KG1 (cell line): ENCODE data around the gene CALHM5.
"Not testable (repeated sequence)": the region's sequence is repeated elsewhere in the genome, so short reads cannot be mapped to it uniquely, and the experiment has no call there.

Experiments
- DNase-seq: peaks from one replicate; lab custom pipeline; 2025; lab: John Stamatoyannopoulos, UW

CALHM5 gene, protein sequence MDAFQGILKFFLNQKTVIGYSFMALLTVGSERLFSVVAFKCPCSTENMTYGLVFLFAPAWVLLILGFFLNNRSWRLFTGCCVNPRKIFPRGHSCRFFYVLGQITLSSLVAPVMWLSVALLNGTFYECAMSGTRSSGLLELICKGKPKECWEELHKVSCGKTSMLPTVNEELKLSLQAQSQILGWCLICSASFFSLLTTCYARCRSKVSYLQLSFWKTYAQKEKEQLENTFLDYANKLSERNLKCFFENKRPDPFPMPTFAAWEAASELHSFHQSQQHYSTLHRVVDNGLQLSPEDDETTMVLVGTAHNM

DNA sequence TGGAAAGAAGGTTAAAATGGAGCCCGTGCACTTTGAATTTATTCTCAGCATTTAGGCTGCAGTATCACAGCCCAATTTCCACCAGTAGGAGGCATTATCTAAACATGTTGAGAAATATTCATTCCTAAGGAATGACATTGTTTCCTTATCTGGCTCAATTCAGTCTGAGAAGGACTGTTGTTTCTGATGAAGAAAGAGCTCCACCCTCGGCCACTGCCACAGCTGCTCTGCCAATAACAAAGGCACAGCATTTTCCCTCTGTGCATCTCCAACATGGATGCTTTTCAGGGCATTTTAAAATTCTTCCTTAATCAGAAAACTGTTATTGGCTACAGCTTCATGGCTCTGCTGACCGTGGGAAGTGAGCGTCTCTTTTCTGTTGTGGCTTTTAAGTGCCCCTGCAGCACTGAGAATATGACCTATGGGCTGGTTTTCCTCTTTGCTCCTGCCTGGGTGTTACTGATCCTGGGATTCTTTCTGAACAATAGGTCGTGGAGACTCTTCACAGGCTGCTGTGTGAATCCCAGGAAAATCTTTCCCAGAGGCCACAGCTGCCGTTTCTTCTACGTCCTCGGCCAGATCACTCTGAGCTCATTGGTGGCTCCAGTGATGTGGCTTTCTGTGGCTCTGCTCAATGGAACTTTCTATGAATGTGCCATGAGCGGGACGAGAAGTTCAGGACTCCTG is at the start of gene CALHM5:
TSS of gene CALHM5 (plus strand) at position 216 of the 687 bp plus-strand sequence. CDS start at position 274, 58 bp downstream.
- DNase-seq, result no peak

DNA sequence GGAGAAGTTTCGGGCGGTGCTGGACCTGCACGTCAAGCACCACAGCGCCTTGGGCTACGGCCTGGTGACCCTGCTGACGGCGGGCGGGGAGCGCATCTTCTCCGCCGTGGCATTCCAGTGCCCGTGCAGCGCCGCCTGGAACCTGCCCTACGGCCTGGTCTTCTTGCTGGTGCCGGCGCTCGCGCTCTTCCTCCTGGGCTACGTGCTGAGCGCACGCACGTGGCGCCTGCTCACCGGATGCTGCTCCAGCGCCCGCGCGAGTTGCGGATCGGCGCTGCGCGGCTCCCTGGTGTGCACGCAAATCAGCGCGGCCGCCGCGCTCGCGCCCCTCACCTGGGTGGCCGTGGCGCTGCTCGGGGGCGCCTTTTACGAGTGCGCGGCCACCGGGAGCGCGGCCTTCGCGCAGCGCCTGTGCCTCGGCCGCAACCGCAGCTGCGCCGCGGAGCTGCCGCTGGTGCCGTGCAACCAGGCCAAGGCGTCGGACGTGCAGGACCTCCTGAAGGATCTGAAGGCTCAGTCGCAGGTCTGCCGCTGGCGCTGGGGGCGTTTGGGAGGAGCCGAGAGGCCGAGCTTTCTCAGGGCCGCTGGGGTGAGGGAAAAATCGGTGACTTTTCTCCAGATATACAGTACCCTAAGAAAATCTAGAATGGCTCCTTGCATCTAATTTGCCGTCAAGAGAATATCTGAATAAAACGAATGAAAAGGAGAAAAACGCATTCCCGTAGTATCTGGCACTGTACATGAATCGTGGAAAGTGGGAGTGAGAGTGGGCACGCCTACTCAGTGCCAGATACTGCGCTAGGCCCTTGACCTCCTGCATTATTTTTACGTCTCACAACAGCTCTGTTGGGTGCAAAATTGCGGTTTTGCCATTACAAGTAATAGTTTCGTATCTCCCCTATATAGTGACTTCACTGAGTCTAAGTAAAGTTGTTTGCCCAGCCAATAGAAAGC is 49.2 kb upstream of the CALHM5 start:
- DNase-seq, result peak; percentile 38

DNA sequence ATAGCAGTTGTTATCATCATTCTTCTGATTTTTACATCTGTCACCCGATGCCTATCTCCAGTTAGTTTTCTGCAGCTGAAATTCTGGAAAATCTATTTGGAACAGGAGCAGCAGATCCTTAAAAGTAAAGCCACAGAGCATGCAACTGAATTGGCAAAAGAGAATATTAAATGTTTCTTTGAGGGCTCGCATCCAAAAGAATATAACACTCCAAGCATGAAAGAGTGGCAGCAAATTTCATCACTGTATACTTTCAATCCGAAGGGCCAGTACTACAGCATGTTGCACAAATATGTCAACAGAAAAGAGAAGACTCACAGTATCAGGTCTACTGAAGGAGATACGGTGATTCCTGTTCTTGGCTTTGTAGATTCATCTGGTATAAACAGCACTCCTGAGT is 48.1 kb upstream of the CALHM5 start:
- DNase-seq, result no peak

DNA sequence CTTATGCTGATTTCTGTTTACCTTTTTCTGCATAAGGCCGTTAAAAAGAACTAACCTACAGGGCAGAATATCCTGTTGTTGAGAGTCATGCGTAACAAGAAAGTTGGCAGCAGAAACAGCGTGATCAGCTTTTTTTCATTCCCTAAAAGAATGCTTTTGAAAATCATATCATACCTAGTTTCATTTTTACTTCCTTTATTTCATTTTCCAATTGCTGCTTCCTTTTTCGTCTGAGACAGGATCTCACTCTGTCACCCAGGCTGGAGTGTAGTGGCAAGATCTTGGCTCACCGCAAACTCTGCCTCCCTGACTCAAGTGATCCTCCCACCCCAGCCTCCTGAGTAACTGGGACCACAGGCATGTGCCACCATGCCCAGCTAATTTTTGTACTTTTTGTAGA is 46.2 kb upstream of the CALHM5 start:
- peak; percentile 49 for DNase-seq

DNA sequence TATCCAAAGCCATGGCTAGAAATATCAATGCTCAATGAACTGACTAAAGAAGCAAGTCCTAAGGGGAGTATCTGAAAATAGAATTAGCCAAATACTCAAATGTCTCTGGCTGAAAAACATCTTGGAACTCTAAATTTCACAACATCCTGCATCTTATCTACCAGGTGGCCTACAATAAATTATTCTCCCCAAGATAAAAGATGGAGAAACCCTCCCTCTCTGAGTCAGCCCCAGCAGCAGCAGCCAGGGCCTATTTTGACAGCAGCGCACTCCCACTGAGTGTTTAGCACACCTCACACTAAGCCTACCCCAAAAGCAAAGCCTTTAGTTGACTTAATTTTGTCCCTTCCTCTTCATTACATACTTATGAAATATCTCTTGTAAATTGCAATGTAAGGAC is 44.3 kb upstream of the CALHM5 start:
- no peak for DNase-seq

DNA sequence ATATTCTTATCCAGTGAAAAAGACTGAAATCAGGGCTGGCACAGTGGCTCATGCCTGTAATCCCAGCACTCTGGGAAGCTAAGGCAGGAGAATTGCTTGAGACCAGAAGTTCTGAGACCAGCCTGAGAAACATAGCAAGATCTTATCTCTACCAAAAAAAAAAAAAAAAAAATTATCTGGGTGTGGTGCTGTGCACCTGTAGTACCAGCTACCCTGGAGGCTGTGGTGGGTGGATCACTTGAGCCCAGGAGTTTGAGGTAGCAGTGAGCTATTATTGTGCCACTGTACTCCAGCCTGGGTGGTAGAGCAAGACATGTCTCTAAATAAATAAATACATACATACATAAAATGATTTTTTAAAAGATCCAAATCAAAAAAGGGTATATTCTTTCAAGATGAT is 43.9 kb upstream of the CALHM5 start:
- no peak for DNase-seq

DNA sequence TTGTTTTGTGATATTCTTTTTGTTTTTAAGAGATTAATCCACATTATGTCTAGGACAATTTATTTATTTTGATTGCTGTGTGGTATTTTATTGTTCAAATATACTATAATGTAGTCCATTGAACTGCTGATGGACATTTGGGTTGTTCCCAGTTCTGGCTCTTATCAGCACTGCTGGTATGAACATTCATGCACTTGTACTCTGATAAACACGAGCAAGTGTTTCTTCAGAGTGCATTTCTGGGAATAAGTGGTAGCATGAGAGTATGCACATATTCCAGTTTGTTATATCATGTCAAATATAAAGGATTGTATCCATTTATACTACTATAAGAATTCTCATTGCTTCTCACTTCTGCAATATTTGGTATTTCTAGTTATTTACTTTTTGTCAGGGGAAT is 43.1 kb upstream of the CALHM5 start:
- no peak for DNase-seq

DNA sequence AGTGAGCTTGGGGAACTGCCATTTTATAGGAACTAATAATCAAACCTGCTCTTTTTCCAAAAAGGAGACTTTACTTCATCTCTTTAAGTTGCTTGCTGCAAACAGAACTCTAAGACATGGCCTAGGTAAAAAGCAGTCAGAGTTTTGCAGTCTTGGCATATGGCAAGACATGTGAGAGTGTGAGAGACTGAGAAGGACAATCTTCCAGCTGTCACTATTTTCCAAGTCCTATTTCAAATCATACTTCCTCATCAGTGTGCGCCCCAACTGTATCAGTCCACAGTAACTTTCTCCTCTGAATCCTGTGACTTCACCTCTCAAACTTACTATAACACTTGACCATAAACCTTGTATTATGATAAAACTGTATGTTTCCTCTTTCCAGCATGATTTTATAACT is 39.9 kb upstream of the CALHM5 start:
- DNase-seq, result no peak

DNA sequence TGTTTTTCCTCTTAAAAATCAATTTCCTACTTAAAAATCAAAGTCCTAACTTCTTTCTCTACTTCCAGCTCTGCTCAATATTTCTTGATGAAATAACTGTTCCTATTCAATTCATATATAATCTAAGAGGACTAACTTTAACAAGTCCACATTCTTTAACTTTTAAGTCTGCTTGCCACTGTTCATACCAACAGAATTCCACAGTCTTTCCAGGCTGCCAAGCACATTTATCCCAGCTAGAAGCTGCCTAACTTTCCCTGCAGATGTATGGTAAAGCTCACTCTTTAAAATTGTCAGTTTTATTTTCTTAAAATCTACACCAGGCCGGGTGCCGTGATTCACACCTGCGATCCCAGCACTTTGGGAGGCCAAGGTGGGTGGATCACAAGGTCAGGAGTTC is 38.7 kb upstream of the CALHM5 start:
- DNase-seq, result no peak

DNA sequence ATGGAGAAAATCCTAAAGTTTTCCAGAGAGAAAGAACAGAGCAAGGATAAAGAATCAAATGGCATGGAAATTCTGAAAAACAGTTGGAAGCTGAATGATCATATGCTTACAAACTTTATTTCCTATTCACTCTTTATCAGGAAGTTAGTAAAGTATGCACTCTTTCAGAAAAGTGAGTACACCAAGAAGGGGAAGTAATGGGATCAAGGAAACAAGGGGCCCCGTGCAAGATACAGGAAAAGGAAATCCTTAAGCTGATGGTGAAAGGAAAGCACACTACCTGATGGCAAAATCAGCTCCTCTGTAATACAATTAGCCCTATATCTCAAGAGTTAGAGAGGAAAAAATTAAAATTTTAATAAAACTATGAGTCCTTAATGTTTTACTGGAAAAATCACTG is 36.3 kb upstream of the CALHM5 start:
- DNase-seq, result peak; percentile 50

DNA sequence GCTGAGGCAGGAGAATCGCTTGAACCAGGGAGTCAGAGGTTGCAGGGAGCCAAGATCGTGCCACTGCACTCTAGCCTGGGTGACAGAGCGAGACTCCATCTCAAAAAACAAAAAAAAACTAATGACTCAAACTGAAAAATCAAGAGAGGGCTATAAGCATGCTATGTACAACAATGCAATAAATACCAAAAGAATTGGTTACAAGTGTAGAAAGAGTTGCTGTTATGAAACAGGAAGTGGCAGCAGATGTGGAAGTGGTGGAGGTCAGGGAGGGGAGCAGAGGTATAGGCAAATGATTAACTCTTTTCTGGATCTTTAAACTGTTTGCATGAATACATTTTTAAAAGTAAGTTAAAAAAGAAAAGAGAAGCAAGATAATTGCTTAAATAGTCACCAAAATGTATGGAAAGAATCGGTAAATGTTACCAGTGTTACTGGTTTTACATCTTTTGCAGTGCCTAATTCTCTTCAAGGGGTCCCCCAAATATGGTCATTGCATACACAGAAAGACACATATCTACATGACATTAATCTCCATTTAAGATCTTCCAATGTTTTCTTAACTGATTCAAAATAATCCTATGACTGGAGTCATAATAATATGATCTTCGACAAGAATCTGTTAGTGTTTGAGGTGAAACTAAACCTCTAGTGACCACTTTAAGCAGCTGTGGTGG is 35.3 kb upstream of the CALHM5 start:
- peak; percentile 42 for DNase-seq

DNA sequence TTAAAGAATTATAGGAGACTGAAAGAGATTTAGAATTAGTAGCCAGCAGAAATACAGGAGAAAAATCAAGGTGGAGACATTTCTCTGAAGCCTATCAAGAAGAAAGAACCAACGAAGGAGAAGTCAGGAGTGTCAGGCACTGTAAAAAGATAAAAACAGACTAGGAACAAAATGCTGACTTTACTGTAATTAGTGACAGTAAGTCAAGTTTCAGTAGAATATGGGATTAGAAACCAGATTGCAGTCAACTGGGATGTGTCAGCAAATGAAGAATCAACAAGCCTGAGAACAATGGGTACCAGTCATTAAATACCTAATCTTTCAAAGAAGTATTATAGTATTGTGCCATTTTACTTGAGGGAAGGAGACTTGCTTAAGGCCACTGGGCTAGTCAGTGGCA is 28.7 kb upstream of the CALHM5 start:
- DNase-seq, result no peak

DNA sequence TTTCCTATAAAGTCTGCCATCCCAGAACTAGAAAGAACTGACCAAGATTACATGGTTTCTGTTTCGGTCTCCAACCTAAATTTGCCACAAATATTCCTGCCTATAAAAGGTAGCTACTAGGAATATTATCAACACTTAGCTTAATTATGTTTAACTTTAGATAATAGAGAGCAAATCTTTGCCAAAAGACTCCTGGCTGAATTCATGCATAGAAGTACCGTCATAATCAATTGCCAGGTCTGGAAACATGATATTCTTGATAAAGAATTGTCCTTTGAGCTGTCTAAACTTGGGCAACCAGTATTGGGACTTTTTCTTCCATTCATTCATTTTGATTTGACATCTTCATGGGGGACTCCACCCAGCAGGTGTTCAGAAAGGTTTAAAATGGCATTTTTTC is 27.8 kb upstream of the CALHM5 start:
- DNase-seq, result no peak

DNA sequence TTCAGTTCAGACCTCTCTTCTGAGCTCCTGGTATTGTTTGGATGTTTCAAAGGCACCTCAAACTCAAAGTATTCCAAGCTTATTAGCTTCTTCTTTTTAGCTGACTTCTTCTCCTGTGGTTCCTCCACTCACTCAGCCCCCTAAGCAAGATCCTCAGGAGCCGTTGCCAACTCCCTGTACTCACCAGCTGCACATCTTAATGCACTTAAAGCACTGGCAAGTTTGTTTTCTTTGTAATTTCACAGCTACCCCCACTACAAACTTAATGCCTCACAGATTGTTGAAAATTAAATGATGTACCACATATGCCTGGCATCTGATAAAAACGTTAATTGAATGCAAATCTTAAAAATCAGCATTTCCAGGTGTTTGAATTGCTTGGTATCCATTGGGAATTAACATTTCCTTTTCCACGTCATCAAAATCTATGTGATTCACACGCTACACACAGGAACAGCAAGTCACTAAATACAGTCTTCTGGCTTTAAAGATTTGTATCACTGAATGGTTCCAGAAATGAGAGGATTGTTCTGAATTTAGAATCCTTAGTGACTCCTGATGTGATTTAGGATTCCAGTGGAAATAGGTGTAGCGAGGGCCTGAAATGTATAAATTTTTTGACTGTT is 25.8 kb upstream of the CALHM5 start:
- DNase-seq, result no peak

DNA sequence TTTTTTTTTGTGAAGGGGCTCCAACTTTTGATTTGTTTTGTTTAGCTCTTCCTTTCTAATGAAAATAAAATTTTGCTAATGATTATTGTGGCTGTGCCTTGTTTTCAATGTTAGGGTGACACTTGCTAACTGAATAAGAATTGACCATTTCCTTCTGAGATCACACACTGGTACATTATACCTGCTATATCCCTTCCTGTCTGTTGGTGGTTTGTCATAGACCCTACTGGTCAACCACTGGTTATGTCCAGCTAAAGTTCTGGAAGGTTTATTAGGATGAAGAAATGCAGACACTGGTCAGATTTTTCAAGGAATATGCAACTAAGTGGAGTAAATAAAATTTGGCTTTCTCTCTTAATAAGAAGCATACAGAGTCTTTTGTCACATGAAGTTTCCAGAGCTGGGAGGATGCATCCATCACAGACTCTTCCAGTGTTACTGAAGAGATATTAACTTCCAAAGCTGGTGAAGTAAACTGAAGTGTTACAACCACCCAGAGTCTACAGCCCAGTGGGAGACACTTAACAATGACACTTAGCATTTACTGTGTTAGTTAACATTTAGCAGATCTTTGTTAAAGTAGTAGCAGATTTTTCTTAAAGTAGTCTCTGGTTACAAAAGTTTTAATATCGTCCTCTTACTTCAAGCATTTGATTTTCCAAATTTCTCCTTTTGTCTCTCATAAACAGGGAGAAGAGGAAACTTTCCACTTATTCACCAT is 19.7 kb upstream of the CALHM5 start:
- DNase-seq, result no peak

DNA sequence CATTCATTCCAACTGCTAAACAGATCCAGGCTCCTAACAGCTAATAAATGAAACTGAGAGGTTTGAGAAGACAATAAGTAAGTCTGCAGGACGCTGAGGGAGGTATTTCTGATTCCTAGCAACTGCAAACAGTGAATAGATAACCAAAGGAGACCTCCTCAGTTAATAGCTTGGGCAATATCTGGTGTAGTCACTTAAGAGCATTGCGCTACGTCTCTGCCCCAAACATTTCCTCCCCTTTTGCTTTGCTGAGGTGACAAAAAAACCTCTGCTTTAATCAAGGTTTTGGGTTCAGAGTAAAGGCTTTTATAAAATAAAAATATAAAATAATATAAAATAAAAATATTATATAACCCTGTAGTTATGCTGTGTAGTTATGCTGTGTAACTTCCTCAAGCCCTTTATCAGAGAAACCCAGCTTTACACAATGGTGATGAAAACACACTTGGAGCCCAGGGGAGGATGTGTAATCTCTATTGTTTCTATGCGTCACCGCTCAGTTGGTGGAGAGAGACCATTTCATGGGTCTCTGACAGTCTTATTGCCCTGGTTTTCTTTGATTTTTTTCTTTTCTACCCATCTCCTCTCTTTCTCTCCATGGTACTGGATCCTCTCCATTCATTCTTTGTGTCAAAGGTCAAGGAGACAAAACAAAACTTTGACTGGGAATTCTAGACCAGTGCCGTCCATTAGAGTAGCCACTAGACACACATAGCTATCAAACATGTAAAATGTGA is 18.9 kb upstream of the CALHM5 start:
- no peak for DNase-seq

DNA sequence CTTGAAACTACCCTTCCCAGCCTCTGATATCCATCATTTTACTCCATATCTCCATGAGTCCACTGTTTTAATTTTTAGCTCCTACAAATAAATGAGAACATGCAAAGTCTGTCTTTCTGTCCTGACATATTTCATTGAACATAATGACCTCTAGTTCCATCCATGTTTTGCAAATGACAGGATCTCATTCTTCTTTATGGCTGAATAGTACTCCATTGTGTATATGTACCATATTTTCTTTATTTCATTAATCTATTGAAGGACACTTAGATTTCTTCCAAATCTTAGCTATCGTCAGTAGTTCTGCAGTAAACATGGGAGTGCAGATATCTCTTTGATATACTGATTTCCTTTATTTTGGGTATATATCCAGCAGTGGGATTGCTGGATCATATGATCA is 16.3 kb upstream of the CALHM5 start:
- DNase-seq, result not testable (repeated sequence)

DNA sequence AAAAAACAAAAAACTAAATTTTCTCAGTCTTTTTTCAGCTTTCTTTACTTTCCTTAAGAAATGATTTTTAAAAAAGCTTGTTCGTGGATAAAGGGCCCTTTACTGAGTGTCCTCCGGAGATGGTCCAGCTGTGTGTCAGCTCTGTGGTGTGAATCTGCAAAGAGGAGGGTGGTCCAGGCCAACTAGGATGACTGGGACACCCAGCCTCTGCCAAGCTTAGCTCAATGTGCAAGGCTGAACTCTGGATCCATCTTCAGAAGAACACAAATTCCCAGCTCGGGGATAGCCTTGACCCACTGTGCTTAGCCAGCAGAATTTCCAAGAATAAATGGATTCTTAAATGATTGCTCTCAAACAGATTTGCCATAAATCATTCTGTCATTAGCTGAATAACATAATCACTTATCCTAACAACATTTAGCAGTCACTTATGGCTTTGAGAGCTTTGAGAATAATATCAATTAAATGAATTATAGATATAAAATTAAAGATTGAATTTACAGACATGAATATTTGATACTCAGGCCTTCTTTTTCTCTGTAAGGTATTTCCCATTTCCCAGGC is 14.2 kb upstream of the CALHM5 start:
- DNase-seq, result no peak

DNA sequence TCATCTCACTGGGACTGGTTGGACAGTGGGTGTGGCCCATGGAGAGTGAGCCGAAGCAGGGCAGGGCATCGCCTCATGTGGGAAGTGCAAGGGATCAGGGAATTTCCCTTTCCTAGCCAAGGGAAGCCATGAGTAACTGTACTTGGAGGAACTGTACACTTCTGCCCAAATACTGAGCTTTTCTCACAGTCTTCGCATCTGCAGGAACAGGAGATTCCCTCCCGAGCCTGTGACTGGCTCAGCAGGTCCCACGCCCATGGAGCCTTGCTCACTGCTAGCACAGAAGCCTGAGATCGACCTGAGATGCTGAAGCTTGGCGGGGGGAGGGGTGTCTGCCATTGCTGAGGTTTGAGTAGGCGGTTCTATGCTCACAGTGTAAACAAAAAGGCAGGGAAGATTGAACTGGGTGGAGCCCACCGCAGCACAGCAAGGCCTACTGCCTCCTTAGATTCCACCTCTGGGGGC is 10.4 kb upstream of the CALHM5 start:
- DNase-seq, result no peak

DNA sequence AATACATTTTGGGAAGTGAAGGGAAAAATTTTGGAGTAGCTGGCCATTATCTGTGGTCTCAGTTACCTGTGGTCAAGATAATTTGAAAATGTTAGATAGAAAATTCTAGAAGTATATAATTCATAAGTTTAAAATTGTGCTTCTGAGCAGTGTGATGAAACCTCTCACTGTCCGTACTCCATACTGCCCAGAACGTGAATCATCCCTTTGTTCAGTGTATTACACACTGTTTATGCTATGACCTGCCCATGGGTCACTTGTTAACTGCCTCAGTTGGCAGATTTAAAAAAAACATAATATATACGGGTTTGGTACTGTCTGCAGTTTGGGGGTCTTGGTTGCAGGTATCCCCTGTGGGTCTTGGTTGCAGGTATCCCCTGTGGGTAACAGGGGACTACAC is 4.1 kb upstream of the CALHM5 start:
- no peak for DNase-seq
